Activated CD4-positive, alpha-beta memory T cell treated with anti-CD3 and anti-CD28 coated beads for 36 hours (primary cell): ENCODE results near the gene LAMTOR3. TPM values are rescaled to one million over a fixed set of nuclear protein-coding genes. Genes with fewer than 3 reads are reported as not detected.

Source experiments
- CTCF ChIA-PET: fragments of 350-600 bp; sonication (Branson Sonifier 250); formaldehyde crosslinking; loops from one replicate; lab custom pipeline; 2021; ENCODE audit warnings: antibody characterized with exemption, inconsistent platforms; lab: Charles Lee
- POLR2A ChIA-PET: fragments of 350-600 bp; sonication (Branson Sonifier 250); formaldehyde crosslinking; loops from one replicate; lab custom pipeline; 2021; ENCODE audit warnings: antibody characterized with exemption; lab: Charles Lee
- DNase-seq: peaks from one replicate; pipeline ENCODE4 v3.0.0-alpha.2; 2020
- H3K27ac Mint-ChIP-seq: one replicate; pipeline ENCODE4 v1.8.0; 2021; ENCODE audit warnings: mixed read lengths
- H3K27me3 Mint-ChIP-seq: one replicate; pipeline ENCODE4 v1.8.0; 2021; ENCODE audit warnings: mixed read lengths
- H3K36me3 Mint-ChIP-seq: one replicate; pipeline ENCODE4 v1.8.0; 2021; ENCODE audit warnings: mixed read lengths
- H3K4me1 Mint-ChIP-seq: one replicate; pipeline ENCODE4 v1.8.0; 2021; ENCODE audit warnings: low read depth, mixed read lengths
- H3K4me3 Mint-ChIP-seq: one replicate; pipeline ENCODE4 v1.8.0; 2021; ENCODE audit warnings: mild to moderate bottlenecking, mixed read lengths
- H3K9me3 Mint-ChIP-seq: one replicate; pipeline ENCODE4 v1.8.0; 2021; ENCODE audit warnings: mixed read lengths
- intact Hi-C: fragments of 100-400 bp; cut with micrococcal nuclease; formaldehyde crosslinking; loops from one replicate; pipeline ENCODE4 v1.15.1; 2023
- total RNA-seq, 2 experiments: library from RNA; stranded (reverse); gene quantifications; one replicate each; pipeline ENCODE4 v1.2.3, GENCODE V29; 2021

Gene LAMTOR3
- total RNA-seq, result 10 to 100 TPM; 21.8 to 26.1 TPM

DNA sequence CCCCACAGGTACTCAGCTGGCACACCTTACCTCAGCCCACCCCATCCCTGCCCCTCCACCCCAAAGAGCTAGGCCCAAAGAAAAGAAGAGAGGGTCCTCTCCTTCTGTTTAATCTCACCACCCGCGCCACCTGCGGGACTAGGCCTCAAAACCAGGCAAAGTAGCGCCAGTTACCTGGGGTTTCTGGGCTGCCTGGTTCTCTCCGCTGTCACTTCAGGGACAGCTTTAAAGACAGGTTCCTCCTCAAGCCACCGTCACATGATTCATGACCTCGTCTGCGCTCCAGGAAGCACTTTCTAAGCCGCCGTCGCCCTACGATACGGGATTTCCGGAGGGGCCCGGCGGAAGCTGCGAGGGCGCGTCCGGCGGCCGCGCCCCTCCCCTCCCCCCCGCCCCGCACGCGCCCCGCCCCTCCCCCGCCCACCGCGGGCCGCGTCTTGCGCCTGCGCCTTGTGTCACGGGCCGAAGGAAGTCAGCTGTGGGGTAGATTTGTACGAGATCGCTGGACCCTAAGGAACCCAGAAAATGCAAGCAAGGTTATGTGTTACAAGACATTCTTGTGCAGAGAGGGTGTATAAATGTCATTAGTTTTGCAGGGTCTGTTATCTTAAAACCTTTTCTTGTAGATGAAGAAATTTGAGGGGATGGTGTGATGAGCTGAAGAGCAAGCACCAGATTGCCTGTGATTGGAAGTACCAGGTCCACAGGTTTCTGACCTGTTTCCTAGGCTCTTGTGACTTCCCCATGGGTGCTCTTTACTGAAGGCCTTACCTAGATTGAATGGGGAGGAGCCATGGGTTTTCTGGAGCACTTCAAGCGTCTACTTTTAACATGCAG, at the start of gene LAMTOR3:
TSS of gene LAMTOR3 (minus strand) at position 267 of the 837 bp plus-strand sequence. CDS start 464 bp downstream, outside the sequence.
- intact Hi-C loops, result loop anchor here (1.0 to 2.0 kb wide), 3 partner anchors 48 to 331 kb away; partner anchors contain the start of gene H2AZ1
- no peaks in the 10 kb centered on the region for H3K27me3 Mint-ChIP-seq

GRCh38 chr4:99938243-99938753, 44.1 kb upstream of the LAMTOR3 start:
- Mint-ChIP-seq H3K4me3 (no peak overlapping the region), H3K36me3 (peaks cover 38% of the 10 kb centered on the region), H3K27me3 (no peaks in the 10 kb centered on the region), H3K27ac (no peak overlapping the region), H3K9me3 (peaks cover 15% of the 10 kb centered on the region), H3K4me1 (peaks cover 32% of the 10 kb centered on the region)
- ChIA-PET CTCF (interaction anchor here (0.7 kb wide), 1 partner anchor 1199 kb away, joined by 5 read pairs; no protein-coding TSS in a partner anchor), POLR2A (no interaction called here)
- DNase-seq, result no peak
- intact Hi-C loops, result no loop called here

More for the DNA sequence above, at the start of gene LAMTOR3:
- H3K4me3 Mint-ChIP-seq, result peak within 1 kb of the TSS; percentile 98
- ChIA-PET CTCF (interaction anchor here (0.7 to 1.7 kb wide), 7 partner anchors 10 to 331 kb away, joined by 3 to 11 read pairs (median 6); partner anchors contain the start of genes DNAJB14 and TRMT10A), POLR2A (interaction anchor here (0.9 to 1.6 kb wide), 7 partner anchors 46 to 331 kb away, joined by 3 to 15 read pairs (median 5); partner anchors contain the start of genes DAPP1, DNAJB14, H2AZ1 and TRMT10A)
- peak within 1 kb of the TSS; percentile 87 for H3K27ac Mint-ChIP-seq
- H3K36me3 Mint-ChIP-seq, result peaks cover 3% of the 10 kb centered on the region
- H3K4me1 Mint-ChIP-seq, result peaks cover 39% of the 10 kb centered on the region
- no peaks in the 10 kb centered on the region for H3K9me3 Mint-ChIP-seq
- DNase-seq, result peak; percentile 94

- peaks cover 39% of the 10 kb centered on the region for H3K36me3 Mint-ChIP-seq
- H3K27me3 Mint-ChIP-seq, result no peaks in the 10 kb centered on the region
- H3K9me3 Mint-ChIP-seq, result peaks cover 15% of the 10 kb centered on the region
- DNase-seq, result no peak
- ChIA-PET POLR2A (no interaction called here), CTCF (interaction anchor here (0.6 kb wide), 1 partner anchor 123 kb away, joined by 3 read pairs; no protein-coding TSS in a partner anchor)
- peaks cover 34% of the 10 kb centered on the region for H3K4me1 Mint-ChIP-seq
- intact Hi-C loops, result no loop called here
- H3K4me3 Mint-ChIP-seq, result no peak overlapping the region
- no peak overlapping the region for H3K27ac Mint-ChIP-seq
Observed at GRCh38 chr4:99934891-99935290, 40.7 kb upstream of the LAMTOR3 start.

GRCh38 chr4:99927566-99927965, 33.3 kb upstream of the LAMTOR3 start:
- intact Hi-C loops, result no loop called here
- no peak for DNase-seq
- Mint-ChIP-seq H3K4me3 (no peak overlapping the region), H3K27ac (no peak overlapping the region), H3K9me3 (no peaks in the 10 kb centered on the region), H3K36me3 (peaks cover 16% of the 10 kb centered on the region), H3K27me3 (no peaks in the 10 kb centered on the region), H3K4me1 (peaks cover 33% of the 10 kb centered on the region)
- POLR2A ChIA-PET, result interaction anchor here (1.0 kb wide), 1 partner anchor 20 kb away, joined by 3 read pairs; the partner anchor contains the start of gene DNAJB14
- CTCF ChIA-PET, result interaction anchor here (0.8 kb wide), 1 partner anchor 116 kb away, joined by 3 read pairs; no protein-coding TSS in a partner anchor

DNA sequence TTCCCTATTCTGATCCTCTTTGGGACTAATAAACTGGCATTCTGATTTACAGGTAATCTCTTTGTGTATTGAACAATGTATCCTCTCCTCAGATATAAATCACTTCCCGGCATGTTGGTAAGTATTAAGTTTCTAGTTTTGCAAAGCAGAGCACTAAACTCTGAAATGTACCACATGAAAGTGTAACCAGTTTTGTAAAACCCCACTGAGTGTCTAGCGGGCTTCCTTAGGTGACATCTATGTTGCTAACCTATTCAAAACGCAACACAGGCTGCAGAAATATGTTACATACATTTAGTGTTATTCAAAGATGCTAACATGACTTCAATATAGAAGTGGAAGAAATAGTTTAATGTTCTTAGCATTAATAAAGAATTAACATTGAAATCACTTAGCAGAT, 26.9 kb upstream of the LAMTOR3 start:
- DNase-seq, result no peak
- Mint-ChIP-seq H3K9me3 (peaks cover 6% of the 10 kb centered on the region), H3K4me3 (no peak overlapping the region), H3K27me3 (no peaks in the 10 kb centered on the region), H3K36me3 (peaks cover 36% of the 10 kb centered on the region), H3K27ac (no peak overlapping the region), H3K4me1 (peaks cover 16% of the 10 kb centered on the region)
- CTCF ChIA-PET, result no interaction called here
- POLR2A ChIA-PET, result no interaction called here
- intact Hi-C loops, result loop anchor here (2.0 kb wide), 1 partner anchor 24 kb away; no protein-coding TSS in a partner anchor

GRCh38 chr4:99918656-99919055, 24.4 kb upstream of the LAMTOR3 start:
- intact Hi-C loops, result no loop called here
- H3K9me3 Mint-ChIP-seq, result peaks cover 6% of the 10 kb centered on the region
- ChIA-PET POLR2A (no interaction called here), CTCF (interaction anchor here (0.7 kb wide), 1 partner anchor 30 kb away, joined by 3 read pairs; no protein-coding TSS in a partner anchor)
- no peak overlapping the region for H3K4me3 Mint-ChIP-seq
- DNase-seq, result no peak
- no peak overlapping the region for H3K27ac Mint-ChIP-seq
- H3K4me1 Mint-ChIP-seq, result peaks cover 11% of the 10 kb centered on the region
- no peaks in the 10 kb centered on the region for H3K27me3 Mint-ChIP-seq
- peaks cover 47% of the 10 kb centered on the region for H3K36me3 Mint-ChIP-seq

DNA sequence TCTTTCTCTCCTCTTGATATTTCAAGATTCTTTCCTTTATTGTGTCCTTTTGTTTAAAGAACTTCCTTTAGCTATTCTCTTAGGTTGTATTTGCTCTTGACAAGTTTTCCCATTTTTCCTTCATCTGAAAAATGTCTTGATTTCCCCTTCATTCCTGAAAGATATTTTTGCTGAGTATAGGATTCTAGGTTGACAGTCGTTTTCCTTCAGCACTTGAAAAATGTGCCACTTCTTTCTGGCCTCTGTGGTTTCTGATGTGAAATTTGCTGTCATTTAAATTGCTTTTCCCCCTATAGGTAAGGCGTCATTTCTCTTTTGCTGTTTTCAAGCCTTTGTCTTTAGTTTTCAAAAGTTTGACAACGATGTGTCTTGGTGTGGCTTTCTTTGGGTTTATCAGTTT, 23.3 kb upstream of the LAMTOR3 start:
- H3K4me1 Mint-ChIP-seq, result peaks cover 11% of the 10 kb centered on the region
- H3K9me3 Mint-ChIP-seq, result peaks cover 6% of the 10 kb centered on the region
- no peak overlapping the region for H3K27ac Mint-ChIP-seq
- no peaks in the 10 kb centered on the region for H3K27me3 Mint-ChIP-seq
- POLR2A ChIA-PET, result no interaction called here
- peaks cover 52% of the 10 kb centered on the region for H3K36me3 Mint-ChIP-seq
- CTCF ChIA-PET, result no interaction called here
- H3K4me3 Mint-ChIP-seq, result no peak overlapping the region
- DNase-seq, result no peak
- intact Hi-C loops, result no loop called here

DNA sequence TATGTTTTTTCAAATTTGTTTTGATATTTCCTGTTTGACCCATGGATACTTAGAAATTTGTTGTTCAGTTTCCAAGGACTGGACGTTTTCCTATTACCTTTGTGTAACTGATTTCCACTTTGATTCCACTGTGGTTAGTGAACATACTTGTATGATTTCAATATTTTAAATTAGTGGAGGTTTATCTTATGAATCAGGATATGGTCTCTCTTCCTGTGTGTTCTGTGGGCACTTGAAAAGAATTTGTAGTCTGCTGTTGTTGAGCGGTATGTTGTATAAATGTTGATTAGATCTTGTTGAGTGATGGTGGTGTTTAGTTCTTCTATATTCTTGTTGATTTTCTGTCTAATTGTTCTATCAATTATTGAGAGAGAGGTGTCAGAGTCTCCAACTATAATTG, 21.2 kb upstream of the LAMTOR3 start:
- CTCF ChIA-PET, result no interaction called here
- Mint-ChIP-seq H3K4me1 (peaks cover 3% of the 10 kb centered on the region), H3K27ac (no peak overlapping the region), H3K36me3 (peaks cover 46% of the 10 kb centered on the region), H3K9me3 (peaks cover 6% of the 10 kb centered on the region), H3K4me3 (no peak overlapping the region), H3K27me3 (no peaks in the 10 kb centered on the region)
- DNase-seq, result no peak
- intact Hi-C loops, result no loop called here
- POLR2A ChIA-PET, result no interaction called here

- DNase-seq, result no peak
- ChIA-PET CTCF (interaction anchor here (1.0 to 1.7 kb wide), 6 partner anchors 10 to 331 kb away, joined by 6 to 11 read pairs (median 6); partner anchors contain the start of genes DNAJB14 and TRMT10A), POLR2A (interaction anchor here (0.9 to 1.6 kb wide), 6 partner anchors 45 to 332 kb away, joined by 3 to 15 read pairs (median 6); partner anchors contain the start of genes DAPP1, DNAJB14, H2AZ1 and TRMT10A)
- Mint-ChIP-seq H3K9me3 (no peaks in the 10 kb centered on the region), H3K4me3 (peak overlapping the region; percentile 98), H3K4me1 (peaks cover 37% of the 10 kb centered on the region), H3K27me3 (no peaks in the 10 kb centered on the region), H3K27ac (no peak overlapping the region), H3K36me3 (peaks cover 4% of the 10 kb centered on the region)
- intact Hi-C loops, result loop anchor here (1.0 to 2.0 kb wide), 3 partner anchors 48 to 332 kb away; partner anchors contain the start of gene H2AZ1
Observed at GRCh38 chr4:99894998-99895397, 771 bp upstream of the LAMTOR3 start.

GRCh38 chr4:99893839-99894160, 427 bp downstream of the LAMTOR3 start:
- Mint-ChIP-seq H3K4me1 (peaks cover 42% of the 10 kb centered on the region), H3K9me3 (no peaks in the 10 kb centered on the region)

DNA sequence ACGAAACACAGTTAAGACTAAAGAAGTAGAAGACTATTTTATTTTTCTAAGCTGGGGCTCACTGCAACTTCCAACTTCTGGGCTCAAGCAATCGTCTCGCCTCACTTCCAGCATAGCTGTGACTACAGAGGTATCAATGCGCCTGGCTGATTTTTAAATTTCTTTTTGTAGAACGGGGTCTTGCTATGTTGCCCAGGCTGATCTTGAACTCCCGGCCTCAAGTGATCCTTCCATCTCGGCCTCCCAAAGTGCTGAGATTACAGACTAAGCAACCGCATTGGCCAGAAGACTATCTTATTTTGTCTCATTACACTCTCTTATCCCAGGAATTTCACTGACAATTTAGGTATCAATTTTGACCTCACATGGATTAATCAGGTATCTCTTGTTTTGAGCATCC, 1.2 kb downstream of the LAMTOR3 start:
- DNase-seq, result no peak
- POLR2A ChIA-PET, result no interaction called here
- H3K4me3 Mint-ChIP-seq, result peak overlapping the region; percentile 98
- peaks cover 42% of the 10 kb centered on the region for H3K4me1 Mint-ChIP-seq
- peak overlapping the region; percentile 87 for H3K27ac Mint-ChIP-seq
- no peaks in the 10 kb centered on the region for H3K27me3 Mint-ChIP-seq
- CTCF ChIA-PET, result no interaction called here
- H3K9me3 Mint-ChIP-seq, result no peaks in the 10 kb centered on the region
- intact Hi-C loops, result no loop called here
- H3K36me3 Mint-ChIP-seq, result peaks cover 3% of the 10 kb centered on the region

More at GRCh38 chr4:99893839-99894160, 427 bp downstream of the LAMTOR3 start:
- intact Hi-C loops, result loop anchor here (1.0 to 2.0 kb wide), 3 partner anchors 47 to 330 kb away; partner anchors contain the start of gene H2AZ1
- Mint-ChIP-seq H3K4me3 (peak overlapping the region; percentile 98), H3K27me3 (no peaks in the 10 kb centered on the region), H3K27ac (peak overlapping the region; percentile 87), H3K36me3 (peaks cover 3% of the 10 kb centered on the region)
- DNase-seq, result no peak
- ChIA-PET POLR2A (interaction anchor here (0.9 to 1.6 kb wide), 7 partner anchors 47 to 330 kb away, joined by 3 to 15 read pairs (median 5); partner anchors contain the start of genes DAPP1, DNAJB14, H2AZ1 and TRMT10A), CTCF (interaction anchor here (0.7 to 1.7 kb wide), 7 partner anchors 9 to 330 kb away, joined by 3 to 11 read pairs (median 6); partner anchors contain the start of genes DNAJB14 and TRMT10A)
